LNCAP (cell line): Measurements from ENCODE around the gene OR5AC2.
A peak's percentile ranks its signal among the peaks of the same experiment; 100 is the strongest.

Source experiments
- CTCF ChIP-seq: fragments of 450-650 bp; IDR thresholded peaks from 2 replicates; pipeline ENCODE4 v1.5.1; 2017; ENCODE audit warnings: mild to moderate bottlenecking

OR5AC2 gene

GRCh38 chr3:98086873-98087272 lies at the start of gene OR5AC2:
Gene OR5AC2 (plus strand): TSS chr3:98087173. CDS start chr3:98087173, 0 bp downstream.
- TF ChIP-seq CTCF: no peak

GRCh38 chr3:98038286-98038685 lies 48.7 kb upstream of the OR5AC2 start:
- TF ChIP-seq CTCF: no peak

GRCh38 chr3:98038876-98039275 lies 48.1 kb upstream of the OR5AC2 start:
- no peak for TF ChIP-seq CTCF

GRCh38 chr3:98039322-98040024 lies 47.5 kb upstream of the OR5AC2 start:
- peak; percentile 97 for TF ChIP-seq CTCF

GRCh38 chr3:98041350-98041749 lies 45.6 kb upstream of the OR5AC2 start:
- TF ChIP-seq CTCF: no peak

GRCh38 chr3:98048586-98048985 lies 38.4 kb upstream of the OR5AC2 start:
- no peak for TF ChIP-seq CTCF

GRCh38 chr3:98049271-98049670 lies 37.7 kb upstream of the OR5AC2 start:
- TF ChIP-seq CTCF: no peak

GRCh38 chr3:98056035-98056434 lies 30.9 kb upstream of the OR5AC2 start:
- no peak for TF ChIP-seq CTCF
